ENCODE data around the gene ANKRD63. TPM values are rescaled to one million over a fixed set of nuclear protein-coding genes. Genes with fewer than 3 reads are reported as not detected.

The ANKRD63 gene
- polyA plus RNA-seq, 1 donor = 0.16 TPM

DNA sequence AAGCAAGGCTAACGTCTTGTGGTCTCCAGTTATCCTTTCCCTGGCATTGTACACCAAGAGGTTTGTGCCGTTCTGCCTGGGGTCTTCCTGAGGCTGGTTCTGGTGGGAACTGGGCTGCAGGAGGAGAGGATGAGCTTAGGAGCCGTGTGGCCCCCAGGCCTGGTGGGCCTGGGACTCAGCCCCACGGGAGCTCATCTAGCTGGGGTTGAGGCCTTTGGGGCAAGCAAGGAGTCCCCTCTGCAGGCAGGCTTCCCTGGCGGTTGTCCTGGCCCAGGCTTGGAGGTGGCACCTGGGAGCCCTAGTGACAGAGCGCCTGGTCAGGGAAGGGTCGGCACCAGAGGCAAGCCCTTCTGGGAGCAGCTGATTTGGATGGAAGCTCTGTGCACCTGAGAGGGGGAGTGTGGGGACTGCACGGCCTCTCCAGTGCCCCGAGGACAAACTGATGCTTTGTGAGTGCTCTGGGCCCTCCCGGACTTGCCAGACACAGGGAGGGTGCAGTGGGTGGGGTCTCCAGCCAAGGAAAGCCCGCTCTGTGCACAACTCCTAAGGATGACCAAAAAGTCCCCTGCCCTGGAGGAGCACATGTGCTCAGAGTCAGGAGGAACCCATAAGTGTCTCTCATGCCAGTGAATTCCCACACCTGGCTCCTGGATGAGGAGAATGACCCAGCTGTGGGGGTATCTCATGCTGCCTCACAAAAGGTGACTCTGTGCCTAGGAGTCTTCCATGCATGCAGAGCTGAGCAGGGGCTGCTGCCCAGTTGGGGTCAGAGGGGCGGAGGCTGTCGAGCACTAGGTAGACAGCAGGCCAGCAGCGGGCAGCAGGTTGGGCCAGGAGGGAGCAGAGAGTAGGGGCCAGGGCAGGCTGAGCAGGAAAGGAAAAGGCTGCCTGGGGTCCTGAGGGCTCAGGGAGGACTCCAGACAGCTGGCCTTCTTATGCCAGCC lies 41.3 kb downstream of the ANKRD63 start:
- H3K36me3 ChIP-seq (ENCODE audit: control insufficient read depth, insufficient read depth, low read length) = no peaks in the 10 kb centered on the region
- no peaks in the 10 kb centered on the region for H3K9me3 ChIP-seq (ENCODE audit: control insufficient read depth, low read depth, low read length)
- no peak overlapping the region for H3K4me3 ChIP-seq (ENCODE audit: low read length)
- H3K27me3 ChIP-seq (ENCODE audit: control insufficient read depth, insufficient read depth, low read length) = peaks cover 17% of the 10 kb centered on the region
- DNase-seq = no peak
- H3K4me1 ChIP-seq (ENCODE audit: control insufficient read depth, insufficient read depth, low read length) = peaks cover 27% of the 10 kb centered on the region
- WGBS (ENCODE audit: insufficient coverage, low lambda C conversion rate) = no CpG with 5 or more reads among the region's 14 CpGs
- no peak overlapping the region for H3K27ac ChIP-seq (ENCODE audit: low read length)

DNA sequence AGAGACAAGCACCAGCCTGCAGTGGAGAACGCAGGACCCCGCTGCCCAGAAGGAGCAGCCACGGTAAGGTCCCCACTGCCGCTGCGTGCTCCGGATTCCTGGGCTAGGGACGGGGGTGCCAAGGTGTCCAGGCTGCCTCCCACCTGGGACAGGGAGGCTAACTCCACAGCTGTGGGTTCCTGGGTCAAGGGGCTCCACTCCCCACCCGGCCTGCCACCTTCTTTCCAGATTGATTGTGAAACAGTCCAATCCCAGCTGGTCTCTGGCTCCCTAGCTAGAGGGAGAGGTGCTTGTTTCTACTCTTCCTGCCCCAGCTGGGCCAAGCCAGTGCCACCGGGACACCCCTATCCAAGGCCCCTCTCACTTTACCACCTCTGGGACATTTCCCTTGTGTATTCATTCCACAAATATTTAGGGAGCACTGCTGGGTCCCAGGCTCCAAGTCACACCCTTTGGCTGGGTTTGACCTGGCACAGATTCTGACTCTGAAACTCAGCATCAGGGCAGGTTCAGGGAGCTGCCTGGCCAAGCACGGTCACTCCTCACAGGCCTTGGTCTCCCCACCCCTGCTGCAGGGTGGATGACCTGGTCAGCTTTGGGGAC lies 42.1 kb downstream of the ANKRD63 start:
- H3K27me3 ChIP-seq (ENCODE audit: control insufficient read depth, insufficient read depth, low read length) = peaks cover 17% of the 10 kb centered on the region
- no CpG with 5 or more reads among the region's 10 CpGs for WGBS (ENCODE audit: insufficient coverage, low lambda C conversion rate)
- H3K4me1 ChIP-seq (ENCODE audit: control insufficient read depth, insufficient read depth, low read length) = peaks cover 20% of the 10 kb centered on the region
- no peaks in the 10 kb centered on the region for H3K9me3 ChIP-seq (ENCODE audit: control insufficient read depth, low read depth, low read length)
- H3K27ac ChIP-seq (ENCODE audit: low read length) = no peak overlapping the region
- no peak for DNase-seq
- no peak overlapping the region for H3K4me3 ChIP-seq (ENCODE audit: low read length)
- no peaks in the 10 kb centered on the region for H3K36me3 ChIP-seq (ENCODE audit: control insufficient read depth, insufficient read depth, low read length)

DNA sequence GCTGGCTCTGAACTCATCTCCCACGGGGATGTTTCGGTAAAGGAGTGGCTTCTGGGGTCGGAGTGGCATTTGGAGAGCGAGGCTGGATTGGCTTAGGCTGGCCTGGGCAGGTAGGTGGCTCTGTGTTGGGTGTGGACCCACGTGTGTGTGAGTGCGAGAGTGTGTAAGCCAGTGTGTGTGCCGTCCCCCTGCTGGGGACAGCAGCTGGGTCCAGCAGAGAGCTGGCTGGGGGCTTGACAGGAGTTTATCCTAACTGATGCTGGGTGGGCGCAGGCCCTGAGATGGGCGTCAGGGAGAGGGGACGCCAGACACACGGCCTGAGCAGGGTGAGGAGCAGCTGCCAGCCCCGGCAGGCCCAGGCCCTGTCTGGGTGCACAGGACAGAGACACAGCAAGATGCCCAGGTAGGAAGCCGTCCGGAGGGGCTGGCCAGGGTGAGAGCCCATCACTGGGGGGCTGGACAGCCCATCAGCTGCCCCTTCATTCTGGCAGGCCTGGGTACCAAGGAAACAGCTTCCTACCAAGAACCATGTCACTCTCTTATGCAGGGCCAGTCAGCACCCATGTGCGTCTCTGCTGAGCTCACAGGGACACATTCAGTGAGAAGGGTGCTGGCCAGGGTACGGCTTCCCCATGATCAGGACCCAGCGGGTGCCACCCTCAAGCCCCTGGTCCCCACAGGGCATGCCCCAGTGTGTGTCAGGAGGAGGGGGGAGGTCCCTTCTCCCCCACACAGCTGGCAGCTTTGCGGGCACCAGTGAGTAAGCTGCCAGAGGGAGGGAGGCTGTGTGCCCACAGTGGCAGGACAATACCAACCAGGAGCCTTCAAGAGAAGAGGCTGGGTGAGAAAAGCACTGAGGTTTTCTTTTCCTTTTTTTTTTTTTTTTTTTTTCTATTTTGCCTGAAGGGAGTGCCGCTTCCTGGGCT lies 42.9 kb downstream of the ANKRD63 start:
- Histone ChIP-seq H3K27me3 (ENCODE audit: control insufficient read depth, insufficient read depth, low read length) (peaks cover 17% of the 10 kb centered on the region), H3K36me3 (ENCODE audit: control insufficient read depth, insufficient read depth, low read length) (no peaks in the 10 kb centered on the region), H3K4me3 (ENCODE audit: low read length) (no peak overlapping the region), H3K4me1 (ENCODE audit: control insufficient read depth, insufficient read depth, low read length) (peaks cover 13% of the 10 kb centered on the region), H3K9me3 (ENCODE audit: control insufficient read depth, low read depth, low read length) (no peaks in the 10 kb centered on the region), H3K27ac (ENCODE audit: low read length) (no peak overlapping the region)
- no peak for DNase-seq
- WGBS (ENCODE audit: insufficient coverage, low lambda C conversion rate) = no CpG with 5 or more reads among the region's 19 CpGs

DNA sequence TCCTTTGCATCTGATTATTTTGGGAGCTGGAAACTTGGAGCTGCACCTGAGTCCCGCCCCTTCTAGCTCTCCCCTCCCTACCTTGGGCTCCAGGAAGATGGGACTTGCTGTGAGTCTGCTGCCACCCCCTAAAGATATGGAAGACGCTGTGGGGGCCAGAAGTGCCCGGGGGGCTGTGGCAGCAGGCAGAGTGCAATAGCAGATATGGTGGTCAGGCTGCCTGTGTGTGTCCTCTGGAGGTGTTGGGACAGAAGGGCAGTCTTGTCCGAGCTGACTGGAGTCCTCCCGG lies 43.5 kb downstream of the ANKRD63 start:
- H3K36me3 ChIP-seq (ENCODE audit: control insufficient read depth, insufficient read depth, low read length) = no peaks in the 10 kb centered on the region
- H3K4me1 ChIP-seq (ENCODE audit: control insufficient read depth, insufficient read depth, low read length) = peaks cover 9% of the 10 kb centered on the region
- H3K27me3 ChIP-seq (ENCODE audit: control insufficient read depth, insufficient read depth, low read length) = peaks cover 17% of the 10 kb centered on the region
- no peak overlapping the region for H3K27ac ChIP-seq (ENCODE audit: low read length)
- DNase-seq = no peak
- no CpG with 5 or more reads among the region's 5 CpGs for WGBS (ENCODE audit: insufficient coverage, low lambda C conversion rate)
- no peaks in the 10 kb centered on the region for H3K9me3 ChIP-seq (ENCODE audit: control insufficient read depth, low read depth, low read length)
- H3K4me3 ChIP-seq (ENCODE audit: low read length) = peak overlapping the region; percentile 20

DNA sequence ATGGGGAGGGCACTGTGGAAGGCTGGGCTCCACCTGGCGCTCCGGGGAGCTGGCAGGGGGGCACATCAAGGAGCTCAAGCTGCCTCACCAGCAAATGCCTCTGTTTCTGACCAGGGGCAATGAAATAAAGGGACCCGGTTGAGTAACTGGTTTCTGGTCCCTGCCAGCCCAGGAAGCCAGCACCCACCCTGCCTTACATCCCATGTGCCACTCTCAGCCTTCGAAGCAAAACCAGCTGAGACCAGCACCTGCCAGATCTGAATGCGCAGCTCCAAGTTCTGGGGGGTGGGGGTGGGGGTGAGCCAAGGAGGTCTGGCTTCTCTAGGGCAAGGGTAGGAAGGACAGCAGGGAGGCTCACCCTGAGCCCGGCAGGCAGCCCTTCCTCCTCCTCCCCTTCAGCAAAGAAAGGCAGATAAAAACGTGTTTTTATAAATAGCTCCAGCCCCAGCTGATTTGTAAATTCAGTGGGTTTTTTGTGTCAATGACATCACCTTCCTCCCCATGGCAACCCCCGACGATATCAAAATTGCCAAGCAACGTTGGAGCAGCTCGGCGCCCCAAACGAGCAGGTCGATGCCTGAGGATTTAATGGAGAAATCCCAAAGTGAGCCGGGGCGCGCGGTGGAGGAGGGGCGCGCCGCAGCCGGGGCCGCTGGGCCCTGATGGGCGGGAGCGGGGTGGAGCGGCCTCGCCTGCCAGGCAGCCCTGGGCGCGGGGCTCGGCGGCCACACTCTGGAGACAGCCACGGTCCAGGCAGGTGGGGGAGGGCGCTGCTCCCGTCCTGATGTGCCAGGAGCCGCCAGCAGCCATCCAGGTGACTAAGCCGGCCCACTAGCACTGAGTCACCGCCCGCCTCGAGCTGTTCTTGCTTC lies 44.1 kb downstream of the ANKRD63 start, which contains the start of gene PAK6:
PAK6 (plus strand) TSS at position 532 of the 872 bp plus-strand sequence. CDS start 25,723 bp downstream, outside the sequence.
- peak within 1 kb of the TSS; percentile 20 for H3K4me3 ChIP-seq (ENCODE audit: low read length)
- no peaks in the 10 kb centered on the region for H3K9me3 ChIP-seq (ENCODE audit: control insufficient read depth, low read depth, low read length)
- WGBS (ENCODE audit: insufficient coverage, low lambda C conversion rate) = no CpG with 5 or more reads among the region's 39 CpGs
- peaks cover 9% of the 10 kb centered on the region for H3K4me1 ChIP-seq (ENCODE audit: control insufficient read depth, insufficient read depth, low read length)
- DNase-seq = peak in 1 of 2 donors; percentile 59
- H3K27ac ChIP-seq (ENCODE audit: low read length) = no peak within 1 kb of the TSS
- no peaks in the 10 kb centered on the region for H3K36me3 ChIP-seq (ENCODE audit: control insufficient read depth, insufficient read depth, low read length)
- H3K27me3 ChIP-seq (ENCODE audit: control insufficient read depth, insufficient read depth, low read length) = peaks cover 17% of the 10 kb centered on the region

DNA sequence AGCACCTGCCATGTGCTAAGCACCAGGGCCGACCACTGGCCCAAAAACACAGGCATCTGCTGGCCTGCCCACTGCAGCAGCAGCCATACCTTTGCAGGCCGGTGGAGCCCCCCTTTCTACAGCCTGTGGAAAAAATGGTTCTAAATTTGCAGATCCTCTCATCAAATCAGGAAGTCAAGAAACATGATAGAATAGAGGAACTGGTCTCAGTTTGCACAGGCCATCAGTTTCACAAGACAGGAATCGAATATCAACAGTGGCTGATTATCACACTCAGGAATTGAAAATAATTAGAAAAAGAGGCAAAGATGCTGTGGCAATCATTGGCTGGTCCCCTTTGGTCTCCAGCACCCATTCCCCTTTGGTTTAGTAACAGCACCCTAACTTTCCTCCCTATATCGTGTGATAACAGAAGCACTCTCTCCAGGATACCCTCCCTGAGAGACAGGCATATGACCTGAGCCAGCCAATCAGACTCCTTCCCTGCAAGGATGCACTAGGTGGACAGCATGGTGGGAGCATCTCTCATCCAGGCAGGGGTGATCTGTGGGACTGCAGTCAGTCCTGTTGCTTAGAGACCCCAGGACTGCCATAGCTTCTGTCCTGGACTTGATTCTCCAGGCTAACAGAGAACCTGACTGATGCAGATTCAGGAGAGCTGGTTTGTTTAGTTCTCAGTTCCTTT lies 47.5 kb downstream of the ANKRD63 start:
- DNase-seq = no peak
- Histone ChIP-seq H3K27me3 (ENCODE audit: control insufficient read depth, insufficient read depth, low read length) (peaks cover 17% of the 10 kb centered on the region), H3K4me1 (ENCODE audit: control insufficient read depth, insufficient read depth, low read length) (peaks cover 9% of the 10 kb centered on the region), H3K4me3 (ENCODE audit: low read length) (no peak overlapping the region), H3K36me3 (ENCODE audit: control insufficient read depth, insufficient read depth, low read length) (no peaks in the 10 kb centered on the region), H3K27ac (ENCODE audit: low read length) (no peak overlapping the region), H3K9me3 (ENCODE audit: control insufficient read depth, low read depth, low read length) (no peaks in the 10 kb centered on the region)
- whole genome bisulfite sequencing (ENCODE audit: insufficient coverage, low lambda C conversion rate) = no CpG with 5 or more reads among the region's 4 CpGs

DNA sequence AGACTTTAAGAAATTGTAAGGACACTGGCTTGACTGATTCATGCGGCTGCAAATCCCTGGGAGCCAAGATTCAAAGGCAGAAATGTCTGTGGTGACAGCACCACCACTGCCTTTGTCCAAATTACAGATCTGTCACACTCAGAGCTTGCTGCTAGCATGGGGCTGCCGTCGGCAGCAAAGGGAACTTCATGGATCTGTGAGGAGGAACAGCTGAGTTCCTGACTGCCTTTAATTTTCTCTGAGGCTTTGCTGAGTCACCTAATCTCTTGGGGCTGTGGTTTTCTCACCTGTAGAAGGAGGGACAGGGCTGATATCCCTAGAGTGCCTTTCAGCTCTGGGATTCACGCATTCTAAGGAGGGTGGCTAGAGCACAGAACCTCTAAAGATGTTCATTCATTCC lies 48.1 kb downstream of the ANKRD63 start:
- peaks cover 9% of the 10 kb centered on the region for H3K4me1 ChIP-seq (ENCODE audit: control insufficient read depth, insufficient read depth, low read length)
- no peak for DNase-seq
- no peaks in the 10 kb centered on the region for H3K9me3 ChIP-seq (ENCODE audit: control insufficient read depth, low read depth, low read length)
- H3K36me3 ChIP-seq (ENCODE audit: control insufficient read depth, insufficient read depth, low read length) = peaks cover 2% of the 10 kb centered on the region
- peaks cover 13% of the 10 kb centered on the region for H3K27me3 ChIP-seq (ENCODE audit: control insufficient read depth, insufficient read depth, low read length)
- H3K27ac ChIP-seq (ENCODE audit: low read length) = no peak overlapping the region
- no CpG with 5 or more reads among the region's 4 CpGs for WGBS (ENCODE audit: insufficient coverage, low lambda C conversion rate)
- no peak overlapping the region for H3K4me3 ChIP-seq (ENCODE audit: low read length)

DNA sequence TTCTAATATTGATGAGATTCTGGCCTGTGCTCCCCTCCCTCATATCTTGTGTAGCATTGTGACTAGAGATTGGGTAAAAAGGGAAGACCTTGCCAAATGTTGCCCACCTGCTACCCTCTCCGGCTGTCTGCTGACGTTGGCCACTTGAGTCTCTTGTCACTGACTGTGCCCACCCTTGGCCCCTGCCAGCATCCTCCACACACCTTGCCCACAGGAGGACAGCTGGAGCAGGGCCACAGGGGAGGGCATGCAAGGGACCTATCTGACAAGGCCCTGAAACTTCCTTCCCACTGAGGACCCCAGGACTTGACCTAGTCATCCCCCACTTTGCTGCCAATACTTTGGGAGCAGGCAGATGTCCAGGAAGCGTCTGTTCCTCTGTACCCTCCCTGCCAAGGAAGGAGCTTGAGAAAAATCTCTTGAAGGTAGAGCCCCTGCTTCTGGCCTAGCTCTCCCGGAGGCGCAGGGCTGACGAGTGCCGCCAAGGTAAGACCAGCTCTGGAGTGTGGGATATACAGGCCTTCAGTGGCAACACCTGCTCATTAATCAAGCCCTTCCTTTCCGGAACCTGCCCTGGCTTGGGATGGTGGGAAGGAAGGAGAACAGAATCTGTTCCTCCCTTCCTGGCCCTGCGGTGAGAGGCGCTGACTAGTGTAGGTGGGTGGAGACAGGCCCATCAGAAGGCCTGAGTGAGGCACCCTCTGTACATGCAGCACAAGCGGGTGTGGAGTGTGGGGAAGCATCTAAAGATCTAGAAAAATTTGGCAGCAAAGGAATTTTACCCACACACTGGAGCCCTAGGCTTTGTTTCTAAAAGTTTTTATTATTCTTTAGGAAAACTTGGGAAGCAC lies 48.9 kb downstream of the ANKRD63 start:
- DNase-seq = no peak

More for the DNA sequence above, 48.9 kb downstream of the ANKRD63 start:
- no CpG with 5 or more reads among the region's 11 CpGs for WGBS (ENCODE audit: insufficient coverage, low lambda C conversion rate)
- H3K27me3 ChIP-seq (ENCODE audit: control insufficient read depth, insufficient read depth, low read length) = peaks cover 6% of the 10 kb centered on the region
- H3K27ac ChIP-seq (ENCODE audit: low read length) = no peak overlapping the region
- no peak overlapping the region for H3K4me3 ChIP-seq (ENCODE audit: low read length)
- H3K36me3 ChIP-seq (ENCODE audit: control insufficient read depth, insufficient read depth, low read length) = peaks cover 3% of the 10 kb centered on the region
- no peaks in the 10 kb centered on the region for H3K9me3 ChIP-seq (ENCODE audit: control insufficient read depth, low read depth, low read length)
- H3K4me1 ChIP-seq (ENCODE audit: control insufficient read depth, insufficient read depth, low read length) = peaks cover 4% of the 10 kb centered on the region

Data from large intestine (tissue), 3 donors.